Measurements from ENCODE around the gene B4GALT5.

DNA sequence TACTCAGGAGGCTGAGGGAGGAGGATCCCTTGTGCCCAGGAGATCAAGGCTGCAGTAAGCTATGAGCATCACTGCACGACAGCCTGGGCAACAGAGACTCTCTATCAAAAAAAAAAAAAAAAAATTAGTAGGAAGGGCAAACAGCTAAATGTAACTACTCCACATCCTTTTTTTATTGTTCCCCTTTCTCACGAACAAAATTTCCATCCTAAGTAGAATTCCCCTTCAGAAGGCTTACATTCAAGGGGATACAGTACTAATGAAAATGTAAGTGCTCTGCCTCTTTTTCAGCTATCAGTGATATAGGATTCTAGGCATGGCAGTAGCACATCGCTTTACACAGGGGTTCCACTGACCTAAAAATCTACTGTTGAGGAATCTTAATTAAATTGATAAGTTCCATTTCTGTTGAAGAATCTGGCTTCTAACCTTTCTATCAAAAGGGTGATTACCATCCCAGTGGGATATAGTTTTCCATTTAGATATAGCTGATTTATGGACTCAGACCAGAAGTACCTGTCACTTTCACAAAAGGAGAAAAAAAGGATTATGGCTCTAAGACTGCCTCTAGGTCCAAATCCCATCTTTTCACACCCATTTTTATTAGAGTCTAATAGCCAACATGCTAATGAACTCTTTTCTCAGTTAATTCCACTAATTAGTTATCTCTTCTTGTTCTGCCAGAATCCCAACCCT is 2.6 kb downstream of the B4GALT5 start:
- TF ChIP-seq, protein P1, sequence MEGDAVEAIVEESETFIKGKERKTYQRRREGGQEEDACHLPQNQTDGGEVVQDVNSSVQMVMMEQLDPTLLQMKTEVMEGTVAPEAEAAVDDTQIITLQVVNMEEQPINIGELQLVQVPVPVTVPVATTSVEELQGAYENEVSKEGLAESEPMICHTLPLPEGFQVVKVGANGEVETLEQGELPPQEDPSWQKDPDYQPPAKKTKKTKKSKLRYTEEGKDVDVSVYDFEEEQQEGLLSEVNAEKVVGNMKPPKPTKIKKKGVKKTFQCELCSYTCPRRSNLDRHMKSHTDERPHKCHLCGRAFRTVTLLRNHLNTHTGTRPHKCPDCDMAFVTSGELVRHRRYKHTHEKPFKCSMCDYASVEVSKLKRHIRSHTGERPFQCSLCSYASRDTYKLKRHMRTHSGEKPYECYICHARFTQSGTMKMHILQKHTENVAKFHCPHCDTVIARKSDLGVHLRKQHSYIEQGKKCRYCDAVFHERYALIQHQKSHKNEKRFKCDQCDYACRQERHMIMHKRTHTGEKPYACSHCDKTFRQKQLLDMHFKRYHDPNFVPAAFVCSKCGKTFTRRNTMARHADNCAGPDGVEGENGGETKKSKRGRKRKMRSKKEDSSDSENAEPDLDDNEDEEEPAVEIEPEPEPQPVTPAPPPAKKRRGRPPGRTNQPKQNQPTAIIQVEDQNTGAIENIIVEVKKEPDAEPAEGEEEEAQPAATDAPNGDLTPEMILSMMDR (IDR thresholded peaks at IDR 0.05) = no peak
- no peak for TF ChIP-seq POLR2A (IDR thresholded peaks at IDR 0.05)
